Hematopoietic multipotent progenitor cell (in vitro differentiated cells): ENCODE data around the gene PVR. TPM values are rescaled to one million over a fixed set of nuclear protein-coding genes. Genes with fewer than 3 reads are reported as not detected.
"Not testable (repeated sequence)": the region's sequence is repeated elsewhere in the genome, so short reads cannot be mapped to it uniquely, and the experiment has no call there.

Experiments used
- DNase-seq, 3 donors: peaks; one replicate each; pipeline ENCODE4 v3.0.0-alpha.2; 2011 to 2015; ENCODE audit warnings: low read depth in 2 of 3, low spot score in 2 of 3
- total RNA-seq: library from RNA; depleted of rRNA; stranded (reverse); fragments of >200 nt; gene quantifications from one replicate; pipeline ENCODE4 v1.2.3, GENCODE V29; 2012

PVR gene
- total RNA-seq, 1 donor: 29.9 TPM

GRCh38 chr19:44617110-44617880 is 26.4 kb upstream of the PVR start:
- no peak for DNase-seq

GRCh38 chr19:44618640-44619357 is 24.9 kb upstream of the PVR start:
- no peak for DNase-seq

GRCh38 chr19:44620667-44621066 is 23.0 kb upstream of the PVR start:
- DNase-seq: no peak

- no peak for DNase-seq
Measured at GRCh38 chr19:44621367-44621766, 22.3 kb upstream of the PVR start.

GRCh38 chr19:44623080-44623479 is 20.6 kb upstream of the PVR start:
- peak in 2 of 3 donors; percentile 35 to 55 for DNase-seq

- no peak for DNase-seq
Measured at GRCh38 chr19:44623626-44624025, 20.1 kb upstream of the PVR start.

- no peak for DNase-seq
Measured at GRCh38 chr19:44624840-44625354, 18.8 kb upstream of the PVR start.

- not testable (repeated sequence) for DNase-seq
Measured at GRCh38 chr19:44625637-44626036, 18.1 kb upstream of the PVR start.

- DNase-seq: no peak
Measured at GRCh38 chr19:44626048-44626624, 17.6 kb upstream of the PVR start.

- DNase-seq: no peak
Measured at GRCh38 chr19:44627631-44628030, 16.1 kb upstream of the PVR start.

- DNase-seq: no peak
Measured at GRCh38 chr19:44628793-44629192, 14.9 kb upstream of the PVR start.

GRCh38 chr19:44631611-44632010 is 12.1 kb upstream of the PVR start:
- not testable (repeated sequence) for DNase-seq

GRCh38 chr19:44634058-44634457 is 9.7 kb upstream of the PVR start:
- not testable (repeated sequence) for DNase-seq

GRCh38 chr19:44634785-44635184 is 8.9 kb upstream of the PVR start:
- no peak for DNase-seq

- peak in 1 of 3 donors; percentile 23 for DNase-seq
Measured at GRCh38 chr19:44635581-44636438, 7.9 kb upstream of the PVR start.

GRCh38 chr19:44636439-44637389 is 7.0 kb upstream of the PVR start:
- DNase-seq: no peak

GRCh38 chr19:44637390-44637764 is 6.3 kb upstream of the PVR start:
- DNase-seq: no peak

GRCh38 chr19:44640518-44640917 is 3.2 kb upstream of the PVR start:
- no peak for DNase-seq

- no peak for DNase-seq
Measured at GRCh38 chr19:44641501-44642265, 2.0 kb upstream of the PVR start.
